Mesothelial cell of epicardium (in vitro differentiated cells): ENCODE results near the gene CASP9. TPM values are rescaled to one million over a fixed set of nuclear protein-coding genes. Genes with fewer than 3 reads are reported as not detected.
A peak's percentile ranks its signal among the peaks of the same experiment; 100 is the strongest.

Source experiments
- DNase-seq, 2 experiments: peaks; one replicate each; pipeline ENCODE4 v3.0.0; 2021; ENCODE audit warnings: low spot score in 2 of 2; ENCODE audit not compliant: unreplicated experiment in 2 of 2
- H3K27ac Mint-ChIP-seq: 2 replicates; pipeline ENCODE4 v1.8.0; 2021; ENCODE audit warnings: mixed read lengths
- H3K27me3 Mint-ChIP-seq: 2 replicates; pipeline ENCODE4 v1.8.0; 2021; ENCODE audit warnings: low read depth, mixed read lengths
- H3K36me3 Mint-ChIP-seq: 2 replicates; pipeline ENCODE4 v1.8.0; 2021; ENCODE audit warnings: mixed read lengths
- H3K4me1 Mint-ChIP-seq: 2 replicates; pipeline ENCODE4 v1.8.0; 2021; ENCODE audit warnings: mixed read lengths
- H3K4me3 Mint-ChIP-seq: 2 replicates; pipeline ENCODE4 v1.8.0; 2021; ENCODE audit warnings: mild to moderate bottlenecking, moderate library complexity, mixed read lengths
- H3K9me3 Mint-ChIP-seq: 2 replicates; pipeline ENCODE4 v1.8.0; 2021; ENCODE audit warnings: mixed read lengths
- CTCF ChIP-seq: fragments of 200-600 bp; sonication (generic); IDR thresholded peaks from one replicate; pipeline ENCODE4 v1.5.0; 2021; ENCODE audit warnings: antibody characterized with exemption; ENCODE audit not compliant: unreplicated experiment
- total RNA-seq: library from RNA; stranded (reverse); gene quantifications from 3 replicates; pipeline ENCODE4 v1.2.1, GENCODE V29; 2021

The CASP9 gene
- total RNA-seq, 1 donor from 2014 or later: 23.0 TPM

- TF ChIP-seq CTCF: no peak
- Mint-ChIP-seq H3K36me3 (peaks cover 27% of the 10 kb centered on the region), H3K4me1 (peaks cover 6% of the 10 kb centered on the region), H3K9me3 (no peaks in the 10 kb centered on the region), H3K27ac (peak overlapping the region; percentile 21), H3K27me3 (no peaks in the 10 kb centered on the region), H3K4me3 (no peak overlapping the region)
- no peak for DNase-seq
Measured at GRCh38 chr1:15538771-15539170, 14.8 kb upstream of the CASP9 start.

GRCh38 chr1:15531682-15532081 is 7.7 kb upstream of the CASP9 start:
- no peak overlapping the region for H3K27ac Mint-ChIP-seq
- H3K4me1 Mint-ChIP-seq: peaks cover 11% of the 10 kb centered on the region
- no peak for DNase-seq
- no peaks in the 10 kb centered on the region for H3K9me3 Mint-ChIP-seq
- no peak overlapping the region for H3K4me3 Mint-ChIP-seq
- TF ChIP-seq CTCF: no peak
- peaks cover 21% of the 10 kb centered on the region for H3K36me3 Mint-ChIP-seq
- H3K27me3 Mint-ChIP-seq: no peaks in the 10 kb centered on the region

GRCh38 chr1:15531003-15531402 is 7.0 kb upstream of the CASP9 start:
- no peaks in the 10 kb centered on the region for H3K27me3 Mint-ChIP-seq
- no peaks in the 10 kb centered on the region for H3K9me3 Mint-ChIP-seq
- peaks cover 16% of the 10 kb centered on the region for H3K36me3 Mint-ChIP-seq
- DNase-seq: no peak
- H3K4me3 Mint-ChIP-seq: no peak overlapping the region
- H3K4me1 Mint-ChIP-seq: peaks cover 15% of the 10 kb centered on the region
- no peak overlapping the region for H3K27ac Mint-ChIP-seq
- TF ChIP-seq CTCF: no peak

GRCh38 chr1:15526490-15527339 is 2.7 kb upstream of the CASP9 start, which contains the start of gene DNAJC16:
TSS of gene DNAJC16 (plus strand) at chr1:15526848. CDS start at chr1:15529106, 2,258 bp downstream.
- peak; percentile 91 to 92 for DNase-seq
- Mint-ChIP-seq H3K4me3 (peak within 1 kb of the TSS; percentile 90), H3K27ac (peak within 1 kb of the TSS; percentile 100), H3K36me3 (peaks cover 10% of the 10 kb centered on the region), H3K27me3 (no peaks in the 10 kb centered on the region), H3K4me1 (peaks cover 32% of the 10 kb centered on the region), H3K9me3 (no peaks in the 10 kb centered on the region)
- no peak for TF ChIP-seq CTCF

GRCh38 chr1:15526021-15526489 is 2.0 kb upstream of the CASP9 start:
- H3K27ac Mint-ChIP-seq: peak overlapping the region; percentile 100
- peaks cover 8% of the 10 kb centered on the region for H3K36me3 Mint-ChIP-seq
- H3K4me3 Mint-ChIP-seq: peak overlapping the region; percentile 90
- H3K9me3 Mint-ChIP-seq: no peaks in the 10 kb centered on the region
- TF ChIP-seq CTCF: no peak
- H3K27me3 Mint-ChIP-seq: no peaks in the 10 kb centered on the region
- peak in 1 of 2 experiments; percentile 43 for DNase-seq
- peaks cover 36% of the 10 kb centered on the region for H3K4me1 Mint-ChIP-seq
